Ascending aorta (tissue), 2 donors: ENCODE measurements around the gene PANK4. TPM values are rescaled to one million over a fixed set of nuclear protein-coding genes. Genes with fewer than 3 reads are reported as not detected.

ENCODE experiments used
- DNase-seq, 2 donors: peaks; one replicate each; pipeline ENCODE4 v3.0.0-alpha.2; 2019; ENCODE audit warnings: low spot score in 2 of 2
- H3K27ac ChIP-seq, 2 donors: fragments of 200-600 bp; sonication (generic); one replicate each; pipeline ENCODE4 v1.5.1; 2016 to 2017; ENCODE audit warnings: mild to moderate bottlenecking in 1 of 2
- H3K27me3 ChIP-seq: fragments of 200-600 bp; sonication (generic); one replicate; pipeline ENCODE4 v1.5.1; 2017
- H3K36me3 ChIP-seq, 2 donors: fragments of 200-600 bp; sonication (generic); one replicate each; pipeline ENCODE4 v1.5.1; 2016
- H3K4me1 ChIP-seq, 2 donors: fragments of 200-600 bp; sonication (generic); one replicate each; pipeline ENCODE4 v1.5.1; 2016 to 2017; ENCODE audit warnings: mild to moderate bottlenecking in 1 of 2
- H3K4me3 ChIP-seq, 2 donors: fragments of 200-600 bp; sonication (generic); one replicate each; pipeline ENCODE4 v1.5.1; 2016 to 2017; ENCODE audit warnings: mild to moderate bottlenecking in 1 of 2
- H3K9me3 ChIP-seq, 2 donors: fragments of 200-600 bp; sonication (generic); one replicate each; pipeline ENCODE4 v1.5.1; 2016
- CTCF ChIP-seq, 3 experiments: fragments of 200-600 bp in 2 of 3; fragments of 450-650 bp in 1 of 3; sonication (generic) in 2 of 3; IDR thresholded peaks; one replicate each; pipeline ENCODE4 v1.5.1; 2016 to 2019; ENCODE audit warnings: antibody characterized with exemption in 3 of 3, mild to moderate bottlenecking in 1 of 3, moderate library complexity in 1 of 3
- intact Hi-C: fragments of 100-400 bp; cut with DNase I; formaldehyde crosslinking; loops from one replicate; pipeline ENCODE4 v1.15.1; 2023
- total RNA-seq: library from RNA; depleted of rRNA; stranded (reverse); fragments of >200 nt; gene quantifications from one replicate; pipeline ENCODE4 v1.1.0, GENCODE V29; 2016

Gene PANK4
- total RNA-seq, 1 donor from 2014 or later = 80.5 TPM

- no peak for DNase-seq
- TF ChIP-seq CTCF (IDR thresholded peaks at IDR 0.05) = no peak
- H3K9me3 ChIP-seq = no peaks in the 10 kb centered on the region
- no peak overlapping the region for H3K4me3 ChIP-seq
- H3K27me3 ChIP-seq = no peaks in the 10 kb centered on the region
- no peak overlapping the region for H3K27ac ChIP-seq
- H3K4me1 ChIP-seq = peaks cover 0 to 16% of the 10 kb centered on the region in 2 donors
- H3K36me3 ChIP-seq = peaks cover 0 to 10% of the 10 kb centered on the region in 2 donors
- intact Hi-C loops = no loop called here
Observed at GRCh38 chr1:2559509-2560298, 33.3 kb upstream of the PANK4 start.

- no peak for DNase-seq
- Histone ChIP-seq H3K4me3 (no peak overlapping the region), H3K4me1 (peaks cover 0 to 16% of the 10 kb centered on the region in 2 donors), H3K9me3 (no peaks in the 10 kb centered on the region), H3K36me3 (peaks cover 0 to 10% of the 10 kb centered on the region in 2 donors), H3K27me3 (no peaks in the 10 kb centered on the region), H3K27ac (no peak overlapping the region)
- intact Hi-C loops = no loop called here
- TF ChIP-seq CTCF (IDR thresholded peaks at IDR 0.05) = no peak
Observed at GRCh38 chr1:2558861-2559260, 32.5 kb upstream of the PANK4 start.

DNA sequence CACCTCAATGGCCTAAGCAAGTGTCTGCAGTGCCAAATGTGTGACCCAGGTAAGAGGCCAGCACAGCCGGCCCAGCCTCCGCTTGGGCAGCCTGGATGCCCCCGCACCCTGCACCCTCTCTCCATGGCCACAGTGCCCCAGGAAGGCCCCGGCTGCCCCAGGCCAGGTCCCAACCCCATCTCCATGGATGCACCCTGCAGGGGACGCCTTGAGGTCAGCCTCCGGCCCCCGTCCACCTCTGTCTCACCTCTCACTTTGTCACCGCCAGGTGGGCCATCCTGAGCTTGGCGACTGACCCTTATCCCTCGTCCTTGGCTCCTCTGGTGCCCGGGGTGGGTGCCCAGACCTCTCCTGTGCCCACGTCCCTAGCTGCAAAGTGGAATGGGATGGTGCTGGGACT lies 32.0 kb upstream of the PANK4 start:
- Histone ChIP-seq H3K27ac (no peak overlapping the region), H3K27me3 (no peaks in the 10 kb centered on the region), H3K36me3 (peaks cover 0 to 10% of the 10 kb centered on the region in 2 donors), H3K9me3 (no peaks in the 10 kb centered on the region), H3K4me3 (no peak overlapping the region), H3K4me1 (peaks cover 0 to 16% of the 10 kb centered on the region in 2 donors)
- no peak for TF ChIP-seq CTCF (IDR thresholded peaks at IDR 0.05)
- intact Hi-C loops = no loop called here
- DNase-seq = no peak

DNA sequence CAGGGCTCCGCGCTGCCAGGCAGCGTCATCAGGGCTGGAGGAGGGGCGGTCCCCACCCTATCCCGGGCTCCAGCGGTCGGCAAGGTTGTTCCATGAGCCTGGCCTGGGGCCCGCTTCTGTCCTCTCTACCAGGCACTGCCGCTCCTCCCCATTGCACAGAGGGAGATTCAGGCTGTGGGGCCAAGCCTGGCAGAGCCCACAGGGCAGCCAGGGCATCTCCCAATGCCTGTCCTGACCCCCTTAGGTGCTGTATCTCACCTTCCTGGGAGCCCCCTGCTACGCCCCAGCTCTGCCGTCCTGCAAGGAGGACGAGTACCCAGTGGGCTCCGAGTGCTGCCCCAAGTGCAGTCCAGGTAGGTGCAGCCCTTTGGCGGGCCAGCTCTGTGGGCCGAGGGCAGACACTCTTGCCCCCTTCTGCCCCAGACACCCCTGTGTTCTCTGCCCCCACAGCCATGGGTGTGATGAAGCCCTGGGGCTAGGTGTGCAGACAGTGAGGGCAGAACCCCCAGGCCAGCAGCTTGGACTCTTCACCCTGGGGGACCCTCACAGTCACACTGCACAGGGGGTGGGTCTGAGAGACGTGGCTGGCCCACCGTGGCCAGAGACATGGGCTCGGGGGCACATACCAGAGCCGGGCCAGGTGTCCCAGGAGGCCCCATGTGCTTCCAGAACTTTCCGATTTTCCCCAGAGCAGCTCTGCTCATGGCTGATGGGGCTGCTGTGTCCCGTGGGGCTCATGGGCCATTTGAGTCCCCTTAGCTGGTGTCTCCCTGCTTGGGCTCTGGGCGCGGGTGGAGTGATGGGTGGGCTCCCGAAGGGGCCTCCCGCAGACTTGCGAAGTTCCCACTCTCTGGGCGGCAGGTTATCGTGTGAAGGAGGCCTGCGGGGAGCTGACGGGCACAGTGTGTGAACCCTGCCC lies 31.3 kb upstream of the PANK4 start:
- TF ChIP-seq CTCF (IDR thresholded peaks at IDR 0.05) = no peak
- Histone ChIP-seq H3K4me3 (peak overlapping the region; percentile 71 to 72), H3K36me3 (peaks cover 0 to 10% of the 10 kb centered on the region in 2 donors), H3K27ac (peak overlapping the region; percentile 69 to 83), H3K27me3 (no peaks in the 10 kb centered on the region), H3K9me3 (no peaks in the 10 kb centered on the region), H3K4me1 (peaks cover 0 to 16% of the 10 kb centered on the region in 2 donors)
- DNase-seq = no peak
- intact Hi-C loops = no loop called here

GRCh38 chr1:2556678-2557481 lies 30.5 kb upstream of the PANK4 start:
- TF ChIP-seq CTCF (IDR thresholded peaks at IDR 0.05) = no peak
- Histone ChIP-seq H3K36me3 (peaks cover 0 to 6% of the 10 kb centered on the region in 2 donors), H3K4me1 (peaks cover 0 to 16% of the 10 kb centered on the region in 2 donors), H3K9me3 (no peaks in the 10 kb centered on the region), H3K27me3 (no peaks in the 10 kb centered on the region), H3K27ac (peak overlapping the region; percentile 69 to 83), H3K4me3 (peak overlapping the region; percentile 71 to 72)
- peak in 1 of 2 donors; percentile 67 for DNase-seq
- intact Hi-C loops = no loop called here
